Duodenal mucosa (tissue), 2 donors: Measurements from ENCODE around the gene NUDT9.
"Not testable (repeated sequence)": the region's sequence is repeated elsewhere in the genome, so short reads cannot be mapped to it uniquely, and the experiment has no call there.

Experiments
- H3K27ac ChIP-seq: one replicate; pipeline ENCODE4 v1.7.0; 2013; ENCODE audit warnings: low read depth, low read length
- H3K27me3 ChIP-seq, 2 donors: one replicate each; pipeline ENCODE4 v1.7.0; 2013; ENCODE audit warnings: low read length in 2 of 2, control low read depth in 1 of 2; ENCODE audit not compliant: insufficient read depth in 2 of 2, control insufficient read depth in 1 of 2
- H3K36me3 ChIP-seq, 2 donors: one replicate each; pipeline ENCODE4 v1.7.0; 2013; ENCODE audit warnings: low read length in 2 of 2, control low read depth in 1 of 2; ENCODE audit not compliant: insufficient read depth in 2 of 2, control insufficient read depth in 1 of 2
- H3K4me1 ChIP-seq, 2 donors: one replicate each; pipeline ENCODE4 v1.7.0; 2013; ENCODE audit warnings: low read length in 2 of 2, control low read depth in 1 of 2; ENCODE audit not compliant: insufficient read depth in 2 of 2, control insufficient read depth in 1 of 2
- H3K4me3 ChIP-seq, 2 donors: one replicate each; pipeline ENCODE4 v1.7.0; 2013; ENCODE audit warnings: low read length in 2 of 2, low read depth in 1 of 2
- H3K9ac ChIP-seq, 2 donors: one replicate each; pipeline ENCODE4 v1.7.0; 2013; ENCODE audit warnings: low read length in 2 of 2, low read depth in 1 of 2
- H3K9me3 ChIP-seq, 2 donors: one replicate each; pipeline ENCODE4 v1.7.0; 2013; ENCODE audit warnings: low read length in 2 of 2, control low read depth in 1 of 2; ENCODE audit not compliant: control insufficient read depth in 1 of 2

The NUDT9 gene

GRCh38 chr4:87424099-87424543 is 1.7 kb downstream of the NUDT9 start:
- Histone ChIP-seq H3K4me1 (peaks cover 34 to 37% of the 10 kb centered on the region in 2 donors), H3K9ac (peak overlapping the region in 1 of 2 donors; percentile 47), H3K4me3 (peak overlapping the region; percentile 84 to 94)
- not testable (repeated sequence) for H3K36me3 ChIP-seq, H3K9me3 ChIP-seq, H3K27ac ChIP-seq, H3K27me3 ChIP-seq

- Histone ChIP-seq H3K9ac (no peak overlapping the region), H3K9me3 (no peaks in the 10 kb centered on the region), H3K36me3 (no peaks in the 10 kb centered on the region), H3K27me3 (no peaks in the 10 kb centered on the region), H3K4me1 (peaks cover 21 to 24% of the 10 kb centered on the region in 2 donors), H3K27ac (no peak overlapping the region), H3K4me3 (no peak overlapping the region)
These were observed 3.3 kb downstream of the NUDT9 start for GRCh38 chr4:87425711-87426110.

GRCh38 chr4:87426865-87427517 is 4.6 kb downstream of the NUDT9 start:
- H3K36me3 ChIP-seq: no peaks in the 10 kb centered on the region
- no peak overlapping the region for H3K9ac ChIP-seq
- no peaks in the 10 kb centered on the region for H3K9me3 ChIP-seq
- H3K4me1 ChIP-seq: peaks cover 9 to 16% of the 10 kb centered on the region in 2 donors
- no peak overlapping the region for H3K4me3 ChIP-seq
- no peaks in the 10 kb centered on the region for H3K27me3 ChIP-seq
- H3K27ac ChIP-seq: no peak overlapping the region

- Histone ChIP-seq H3K9ac (no peak overlapping the region), H3K4me1 (peaks cover 8 to 15% of the 10 kb centered on the region in 2 donors), H3K27me3 (no peaks in the 10 kb centered on the region), H3K9me3 (no peaks in the 10 kb centered on the region), H3K27ac (no peak overlapping the region), H3K4me3 (no peak overlapping the region), H3K36me3 (no peaks in the 10 kb centered on the region)
These were observed 5.1 kb downstream of the NUDT9 start for GRCh38 chr4:87427518-87427868.

- Histone ChIP-seq H3K36me3 (no peaks in the 10 kb centered on the region), H3K4me1 (peaks cover 8 to 10% of the 10 kb centered on the region in 2 donors), H3K27ac (no peak overlapping the region)
These were observed 6.6 kb downstream of the NUDT9 start for GRCh38 chr4:87428979-87429378.

GRCh38 chr4:87430038-87430437 is 7.7 kb downstream of the NUDT9 start:
- Histone ChIP-seq H3K27me3 (no peaks in the 10 kb centered on the region), H3K9me3 (no peaks in the 10 kb centered on the region), H3K4me3 (no peak overlapping the region), H3K9ac (no peak overlapping the region), H3K4me1 (peaks cover 8 to 9% of the 10 kb centered on the region in 2 donors), H3K27ac (no peak overlapping the region), H3K36me3 (peaks cover 0 to 1% of the 10 kb centered on the region in 2 donors)

More at GRCh38 chr4:87428979-87429378, 6.6 kb downstream of the NUDT9 start:
- Histone ChIP-seq H3K9me3 (no peaks in the 10 kb centered on the region), H3K4me3 (no peak overlapping the region), H3K9ac (no peak overlapping the region), H3K27me3 (no peaks in the 10 kb centered on the region)

- no peak overlapping the region for H3K27ac ChIP-seq
- H3K36me3 ChIP-seq: peaks cover 0 to 17% of the 10 kb centered on the region in 2 donors
- no peaks in the 10 kb centered on the region for H3K9me3 ChIP-seq
- no peak overlapping the region for H3K4me3 ChIP-seq
- no peak overlapping the region for H3K9ac ChIP-seq
- H3K4me1 ChIP-seq: peaks cover 0 to 3% of the 10 kb centered on the region in 2 donors
- no peaks in the 10 kb centered on the region for H3K27me3 ChIP-seq
These were observed 11.0 kb downstream of the NUDT9 start for GRCh38 chr4:87433342-87433741.

- Histone ChIP-seq H3K9ac (no peak overlapping the region), H3K36me3 (peaks cover 0 to 48% of the 10 kb centered on the region in 2 donors), H3K9me3 (no peaks in the 10 kb centered on the region), H3K4me1 (no peaks in the 10 kb centered on the region), H3K27me3 (no peaks in the 10 kb centered on the region), H3K27ac (no peak overlapping the region), H3K4me3 (no peak overlapping the region)
These were observed 20.5 kb downstream of the NUDT9 start for GRCh38 chr4:87442889-87443288.

- Histone ChIP-seq H3K4me3 (no peak overlapping the region), H3K9me3 (no peaks in the 10 kb centered on the region), H3K27ac (no peak overlapping the region), H3K36me3 (peaks cover 0 to 36% of the 10 kb centered on the region in 2 donors), H3K27me3 (no peaks in the 10 kb centered on the region), H3K4me1 (no peaks in the 10 kb centered on the region), H3K9ac (no peak overlapping the region)
These were observed 22.4 kb downstream of the NUDT9 start for GRCh38 chr4:87444741-87445140.

GRCh38 chr4:87445964-87446363 is 23.6 kb downstream of the NUDT9 start:
- Histone ChIP-seq H3K9ac (no peak overlapping the region), H3K4me1 (no peaks in the 10 kb centered on the region), H3K36me3 (peaks cover 0 to 37% of the 10 kb centered on the region in 2 donors)

More at GRCh38 chr4:87445964-87446363, 23.6 kb downstream of the NUDT9 start:
- no peaks in the 10 kb centered on the region for H3K27me3 ChIP-seq
- H3K4me3 ChIP-seq: no peak overlapping the region
- no peaks in the 10 kb centered on the region for H3K9me3 ChIP-seq
- no peak overlapping the region for H3K27ac ChIP-seq
